ENCODE data around the gene LSM10.

DNA sequence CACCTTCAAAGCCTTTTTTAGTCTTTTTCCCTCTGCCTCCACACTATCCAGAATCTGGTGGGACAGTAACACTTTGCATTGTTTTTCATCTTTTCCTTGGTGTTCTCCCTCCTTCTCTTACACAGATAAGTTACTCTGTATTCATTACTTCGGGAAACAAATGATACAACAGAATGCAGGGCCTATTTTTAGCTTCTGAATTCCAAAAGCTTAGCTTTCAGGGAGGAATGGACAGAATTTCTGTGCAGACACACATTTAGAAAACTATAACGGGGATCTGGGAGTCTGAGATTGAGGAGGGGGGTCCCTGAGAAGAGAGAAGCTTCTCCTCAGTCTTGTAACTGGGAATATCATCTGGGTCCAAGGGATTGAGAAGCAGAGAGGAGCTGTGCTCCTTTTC, 8.4 kb downstream of the LSM10 start:
- TF ChIP-seq POLR2AphosphoS5 (IDR thresholded peaks at IDR 0.05) (no peak), EP300 (IDR thresholded peaks at IDR 0.05) (no peak), POLR2A (IDR thresholded peaks at IDR 0.05) (no peak)
- TF ChIP-seq, protein P1, sequence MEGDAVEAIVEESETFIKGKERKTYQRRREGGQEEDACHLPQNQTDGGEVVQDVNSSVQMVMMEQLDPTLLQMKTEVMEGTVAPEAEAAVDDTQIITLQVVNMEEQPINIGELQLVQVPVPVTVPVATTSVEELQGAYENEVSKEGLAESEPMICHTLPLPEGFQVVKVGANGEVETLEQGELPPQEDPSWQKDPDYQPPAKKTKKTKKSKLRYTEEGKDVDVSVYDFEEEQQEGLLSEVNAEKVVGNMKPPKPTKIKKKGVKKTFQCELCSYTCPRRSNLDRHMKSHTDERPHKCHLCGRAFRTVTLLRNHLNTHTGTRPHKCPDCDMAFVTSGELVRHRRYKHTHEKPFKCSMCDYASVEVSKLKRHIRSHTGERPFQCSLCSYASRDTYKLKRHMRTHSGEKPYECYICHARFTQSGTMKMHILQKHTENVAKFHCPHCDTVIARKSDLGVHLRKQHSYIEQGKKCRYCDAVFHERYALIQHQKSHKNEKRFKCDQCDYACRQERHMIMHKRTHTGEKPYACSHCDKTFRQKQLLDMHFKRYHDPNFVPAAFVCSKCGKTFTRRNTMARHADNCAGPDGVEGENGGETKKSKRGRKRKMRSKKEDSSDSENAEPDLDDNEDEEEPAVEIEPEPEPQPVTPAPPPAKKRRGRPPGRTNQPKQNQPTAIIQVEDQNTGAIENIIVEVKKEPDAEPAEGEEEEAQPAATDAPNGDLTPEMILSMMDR (IDR thresholded peaks at IDR 0.05): no peak

Measured in suprapubic skin (tissue), 4 donors.